GM21737 (cell line): ENCODE data around the gene EGFR.

Experiments used
- ATAC-seq: cut with Tn5 transposase; IDR thresholded peaks from one replicate; pipeline ENCODE4 v1.9.1; 2021; ENCODE audit warnings: mild to moderate bottlenecking, moderate library complexity; ENCODE audit not compliant: unreplicated experiment

Gene EGFR

DNA sequence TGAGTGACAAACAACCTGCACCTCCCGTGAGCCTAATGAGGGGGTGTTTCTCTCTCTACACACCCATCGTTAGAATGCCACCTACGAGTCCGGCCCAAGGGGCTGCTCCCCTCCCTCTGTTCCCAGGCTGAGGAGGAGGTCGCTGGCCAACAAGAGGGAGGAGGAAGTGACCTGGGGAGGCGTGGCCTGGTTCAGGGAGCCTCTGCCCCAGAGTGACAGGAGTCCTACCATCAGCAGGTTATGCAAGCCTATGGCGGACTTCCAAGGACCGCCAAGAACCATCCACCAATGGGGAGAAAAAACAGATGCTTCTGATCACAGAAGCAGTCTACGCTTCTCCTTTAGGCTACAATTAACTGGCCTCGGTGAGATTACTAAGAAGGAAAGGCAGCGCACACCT, 12.3 kb upstream of the EGFR start:
- ATAC-seq: no peak

DNA sequence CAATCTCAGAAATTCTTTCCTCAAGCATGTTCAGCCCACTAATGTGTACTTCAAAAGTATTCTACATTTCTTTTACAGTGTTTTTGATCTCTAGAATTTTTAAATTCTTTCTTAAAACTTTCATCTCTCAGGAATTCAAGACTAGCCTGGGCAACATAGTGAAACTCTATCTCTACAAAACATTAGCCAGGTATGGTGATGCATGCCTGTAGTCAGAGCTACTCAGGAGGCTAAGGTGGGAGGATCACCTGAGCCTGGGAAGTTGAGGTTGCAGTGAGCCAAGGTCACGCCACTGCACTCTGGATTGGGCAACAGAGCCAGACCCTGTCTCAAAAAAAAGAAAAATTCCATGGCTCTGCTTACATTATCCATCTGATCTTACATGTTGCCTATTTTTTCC, 5.0 kb upstream of the EGFR start:
- ATAC-seq: no peak

DNA sequence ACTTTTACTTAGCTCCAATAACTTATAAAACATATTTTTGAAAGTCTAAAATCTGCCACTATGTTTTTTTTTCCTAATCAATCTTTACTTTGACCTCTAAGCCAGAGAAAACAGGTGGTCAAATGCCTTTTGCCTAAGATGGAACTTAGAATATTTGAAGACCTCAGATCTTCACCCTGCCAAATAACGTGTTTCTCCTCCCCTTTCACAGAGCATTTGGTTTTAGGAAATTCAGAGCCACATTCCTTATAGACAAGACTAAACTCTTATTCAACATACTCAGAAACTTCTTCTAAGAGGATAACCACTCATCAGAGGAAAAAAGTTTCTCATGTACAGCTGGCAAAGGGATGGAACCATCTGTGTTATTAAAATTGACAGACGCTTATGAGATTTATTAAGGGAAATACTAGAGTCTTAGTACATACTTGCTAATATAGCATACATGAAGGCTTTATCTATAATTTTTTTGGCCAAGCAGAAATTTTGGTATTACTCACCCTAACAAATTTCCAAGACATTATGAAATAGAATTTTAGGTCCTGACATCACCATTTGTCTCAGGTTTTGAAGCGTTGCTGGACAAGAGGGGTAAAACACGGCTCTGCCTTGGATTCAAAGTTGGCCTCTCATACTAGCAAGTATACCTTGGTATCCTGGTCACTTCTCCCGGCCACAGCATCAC, 2.6 kb upstream of the EGFR start:
- ATAC-seq: no peak

DNA sequence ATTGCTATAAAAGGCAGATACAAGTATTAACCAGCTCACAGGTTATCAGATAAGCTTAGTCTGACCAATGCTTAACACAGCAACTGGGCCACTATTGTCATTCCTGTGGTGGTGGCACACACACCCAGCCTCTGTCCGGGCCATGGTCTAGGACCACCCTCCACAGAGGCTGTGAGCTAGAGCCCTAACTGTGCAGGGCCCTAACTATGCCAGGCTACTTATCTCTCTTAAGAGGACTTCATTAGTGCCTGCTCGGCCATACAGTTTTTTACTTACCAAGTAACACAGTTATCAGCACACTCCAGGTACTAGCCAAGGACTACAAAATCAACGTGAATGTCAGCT, 2.1 kb upstream of the EGFR start:
- no peak for ATAC-seq

DNA sequence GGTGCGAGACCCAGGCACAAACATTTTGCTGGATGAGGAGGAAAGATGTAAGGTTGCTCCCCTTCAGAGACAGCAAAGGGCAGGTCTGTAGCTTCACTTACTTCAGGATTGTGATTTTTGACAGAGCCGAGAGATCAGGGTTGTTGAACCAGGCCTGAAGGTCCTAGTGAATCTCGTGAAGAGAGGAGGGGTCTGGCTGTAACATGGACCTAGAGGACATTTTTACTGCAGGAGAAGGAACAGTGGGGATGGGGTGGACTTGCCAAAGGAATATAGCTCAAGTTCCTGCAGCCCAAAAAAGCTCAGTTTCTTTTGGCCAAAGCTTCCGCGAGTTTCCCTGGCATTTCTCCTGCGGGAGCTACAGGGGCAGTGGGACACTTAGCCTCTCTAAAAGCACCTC, 976 bp upstream of the EGFR start:
- no peak for ATAC-seq

DNA sequence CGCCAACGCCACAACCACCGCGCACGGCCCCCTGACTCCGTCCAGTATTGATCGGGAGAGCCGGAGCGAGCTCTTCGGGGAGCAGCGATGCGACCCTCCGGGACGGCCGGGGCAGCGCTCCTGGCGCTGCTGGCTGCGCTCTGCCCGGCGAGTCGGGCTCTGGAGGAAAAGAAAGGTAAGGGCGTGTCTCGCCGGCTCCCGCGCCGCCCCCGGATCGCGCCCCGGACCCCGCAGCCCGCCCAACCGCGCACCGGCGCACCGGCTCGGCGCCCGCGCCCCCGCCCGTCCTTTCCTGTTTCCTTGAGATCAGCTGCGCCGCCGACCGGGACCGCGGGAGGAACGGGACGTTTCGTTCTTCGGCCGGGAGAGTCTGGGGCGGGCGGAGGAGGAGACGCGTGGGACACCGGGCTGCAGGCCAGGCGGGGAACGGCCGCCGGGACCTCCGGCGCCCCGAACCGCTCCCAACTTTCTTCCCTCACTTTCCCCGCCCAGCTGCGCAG, 424 bp downstream of the EGFR start:
- no peak for ATAC-seq

DNA sequence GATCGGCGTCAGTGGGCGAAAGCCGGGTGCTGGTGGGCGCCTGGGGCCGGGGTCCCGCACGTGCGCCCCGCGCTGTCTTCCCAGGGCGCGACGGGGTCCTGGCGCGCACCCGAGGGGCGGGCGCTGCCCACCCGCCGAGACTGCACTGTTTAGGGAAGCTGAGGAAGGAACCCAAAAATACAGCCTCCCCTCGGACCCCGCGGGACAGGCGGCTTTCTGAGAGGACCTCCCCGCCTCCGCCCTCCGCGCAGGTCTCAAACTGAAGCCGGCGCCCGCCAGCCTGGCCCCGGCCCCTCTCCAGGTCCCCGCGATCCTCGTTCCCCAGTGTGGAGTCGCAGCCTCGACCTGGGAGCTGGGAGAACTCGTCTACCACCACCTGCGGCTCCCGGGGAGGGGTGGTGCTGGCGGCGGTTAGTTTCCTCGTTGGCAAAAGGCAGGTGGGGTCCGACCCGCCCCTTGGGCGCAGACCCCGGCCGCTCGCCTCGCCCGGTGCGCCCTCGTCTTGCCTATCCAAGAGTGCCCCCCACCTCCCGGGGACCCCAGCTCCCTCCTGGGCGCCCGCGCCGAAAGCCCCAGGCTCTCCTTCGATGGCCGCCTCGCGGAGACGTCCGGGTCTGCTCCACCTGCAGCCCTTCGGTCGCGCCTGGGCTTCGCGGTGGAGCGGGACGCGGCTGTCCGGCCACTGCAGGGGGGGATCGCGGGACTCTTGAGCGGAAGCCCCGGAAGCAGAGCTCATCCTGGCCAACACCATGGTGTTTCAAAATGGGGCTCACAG, 1.1 kb downstream of the EGFR start:
- no peak for ATAC-seq

DNA sequence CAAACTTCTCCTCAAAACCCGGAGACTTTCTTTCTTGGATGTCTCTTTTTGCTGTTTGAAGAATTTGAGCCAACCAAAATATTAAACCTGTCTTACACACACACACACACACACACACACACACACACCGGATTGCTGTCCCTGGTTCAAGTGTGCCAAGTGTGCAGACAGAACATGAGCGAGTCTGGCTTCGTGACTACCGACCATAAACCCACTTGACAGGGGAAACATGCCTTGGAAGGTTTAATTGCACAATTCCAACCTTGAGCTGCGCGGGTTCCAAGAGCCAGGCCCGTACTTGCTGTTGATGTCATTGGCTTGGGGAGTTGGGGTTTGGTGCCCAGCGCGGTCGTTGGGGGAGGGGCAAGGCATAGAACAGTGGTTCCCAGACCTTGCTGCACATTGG, 1.7 kb downstream of the EGFR start:
- no peak for ATAC-seq

DNA sequence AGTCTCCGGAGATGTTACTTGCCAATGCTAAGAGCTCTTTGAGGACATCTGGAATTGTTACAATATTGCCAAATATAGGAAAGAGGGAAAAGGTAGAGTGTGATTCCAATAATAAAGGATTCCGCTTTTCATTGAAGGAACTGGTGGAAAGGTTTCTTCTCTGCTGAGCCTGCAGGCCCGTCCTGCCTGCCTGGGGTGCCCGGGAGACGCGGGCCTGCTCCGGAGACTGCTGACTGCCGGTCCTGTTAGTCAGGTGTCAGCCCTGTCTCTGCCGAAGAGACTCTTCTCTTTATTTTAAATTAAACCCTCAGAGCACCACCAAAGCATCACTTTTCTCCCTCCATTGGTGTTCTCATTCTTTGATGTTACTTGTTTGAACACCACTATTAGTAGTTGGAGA, 2.2 kb downstream of the EGFR start:
- no peak for ATAC-seq

DNA sequence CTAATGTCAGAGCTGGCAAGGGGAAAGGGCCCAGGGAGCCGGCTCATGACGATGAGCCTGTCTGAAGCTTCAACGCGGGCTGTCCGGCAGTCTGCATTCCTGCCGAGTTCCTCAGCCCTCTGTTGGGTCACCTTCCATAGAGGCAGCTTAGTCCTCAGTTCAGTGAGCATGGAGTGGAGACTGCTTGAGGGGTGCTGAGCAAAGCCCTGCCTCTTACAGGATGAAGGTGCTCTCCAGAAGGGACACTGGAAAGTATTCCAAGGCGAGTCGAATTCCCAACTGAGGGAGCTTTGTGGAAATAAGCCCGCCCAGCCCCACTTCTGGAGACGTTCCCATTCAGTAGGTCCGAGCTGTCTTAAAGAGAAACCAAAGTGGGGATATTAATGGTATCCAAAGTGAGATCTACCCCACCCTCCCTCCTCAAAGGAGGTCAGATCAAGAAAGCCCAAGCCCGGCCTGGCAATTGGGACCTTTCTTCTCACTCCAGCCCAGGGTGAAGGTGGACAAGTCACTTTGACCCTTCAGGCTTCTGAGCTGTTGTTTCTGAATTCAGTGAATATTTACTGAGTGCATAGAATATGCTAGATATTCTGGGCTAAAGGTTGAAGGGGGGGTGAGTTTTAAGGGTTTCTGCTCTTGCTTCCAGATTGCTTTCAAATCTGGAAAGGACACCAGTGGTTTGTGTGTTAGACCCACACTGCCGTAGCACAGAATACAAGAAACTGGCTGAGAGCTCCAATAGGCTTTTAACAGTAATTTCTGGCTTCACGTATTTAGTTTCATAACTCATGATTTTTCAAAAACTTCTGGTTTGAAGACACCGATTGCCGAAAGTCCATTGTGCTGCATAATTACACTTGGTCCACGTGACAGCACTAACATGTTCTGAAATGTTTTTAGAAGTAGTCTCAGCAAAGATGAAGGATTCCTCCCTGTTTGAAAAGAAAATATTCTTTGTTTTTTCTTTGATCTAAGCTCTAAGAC, 3.5 kb downstream of the EGFR start:
- ATAC-seq: no peak

DNA sequence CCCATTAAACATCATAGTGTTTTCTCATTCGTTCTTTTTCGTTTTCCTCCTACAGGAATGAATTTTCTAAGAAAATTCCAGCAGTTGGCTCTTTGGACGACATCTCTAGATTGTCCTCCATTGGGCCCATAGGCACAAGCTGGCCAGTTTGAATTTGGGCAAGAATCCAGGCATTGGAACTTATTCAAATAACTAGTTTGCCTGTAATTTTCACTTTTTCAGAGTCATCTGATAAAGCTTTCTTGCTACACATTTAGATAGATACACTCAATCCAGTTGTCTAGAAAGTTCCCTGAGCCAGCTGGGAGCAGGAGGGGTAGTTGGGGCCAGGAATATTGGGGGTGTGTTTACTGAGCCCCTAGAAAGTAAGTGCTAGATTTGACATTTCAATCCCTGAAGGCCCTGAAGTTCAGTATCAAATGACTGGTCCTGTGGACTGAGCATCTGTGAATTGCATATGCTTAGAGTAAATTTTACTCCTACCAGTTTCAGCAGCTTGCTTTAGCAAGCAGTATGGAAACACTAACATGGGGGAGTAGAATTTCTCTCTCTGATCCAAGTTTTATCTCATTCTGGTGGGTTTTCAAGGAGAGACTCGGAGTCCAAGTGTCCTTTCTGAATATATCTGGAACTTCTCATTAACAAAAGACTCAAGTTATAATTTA, 5.2 kb downstream of the EGFR start:
- no peak for ATAC-seq

DNA sequence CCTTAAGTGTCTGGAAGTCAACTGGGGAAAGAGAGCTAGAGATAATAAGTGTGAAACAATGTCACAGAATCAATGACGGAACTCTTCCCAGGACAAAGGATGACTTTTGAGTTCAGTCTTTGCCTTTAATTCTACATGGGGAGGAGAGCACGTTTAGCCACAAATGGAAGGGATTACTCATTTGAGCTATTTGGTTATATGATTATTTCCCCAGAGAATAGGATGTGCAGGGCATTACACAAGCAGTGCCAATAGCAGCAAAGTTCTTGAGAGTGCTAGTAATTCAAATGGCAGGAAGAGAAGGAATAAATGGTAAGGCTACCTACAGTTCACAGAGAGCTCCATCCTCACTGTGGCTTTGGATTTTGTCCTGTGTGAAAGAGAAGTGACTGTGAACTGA, 6.0 kb downstream of the EGFR start:
- ATAC-seq: no peak

DNA sequence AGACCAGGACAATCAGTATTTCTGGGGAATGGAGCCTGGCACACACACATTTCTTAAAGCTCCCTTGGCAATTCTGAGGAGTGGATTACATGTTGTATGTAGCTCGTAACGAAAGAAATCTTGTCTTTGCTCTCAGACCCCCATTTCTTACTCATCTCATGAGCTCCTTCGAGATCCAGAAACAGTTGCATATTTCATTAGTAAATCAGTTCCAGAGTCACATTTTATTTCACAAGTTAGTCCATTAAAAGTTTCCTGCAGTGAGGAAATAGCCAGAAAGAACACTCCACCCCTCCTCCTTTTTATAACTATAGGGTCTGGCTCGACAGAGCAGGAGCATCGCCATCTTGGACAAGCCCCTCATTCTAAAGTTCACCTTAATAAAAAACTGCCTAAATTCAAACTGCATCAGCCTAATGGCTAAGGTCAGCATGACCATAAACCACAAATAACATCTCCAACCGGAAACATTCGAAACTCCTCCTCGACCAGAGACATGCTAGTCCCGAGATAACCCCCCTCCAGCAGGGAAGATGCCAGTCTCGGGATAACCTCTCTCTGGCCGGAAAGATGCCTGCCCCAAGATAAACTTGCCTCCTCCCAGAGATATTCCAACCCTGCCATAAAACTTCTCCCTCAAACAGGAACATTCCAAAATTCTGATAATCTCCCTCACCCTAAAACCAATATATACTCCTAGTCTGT, 7.4 kb downstream of the EGFR start:
- no peak for ATAC-seq

DNA sequence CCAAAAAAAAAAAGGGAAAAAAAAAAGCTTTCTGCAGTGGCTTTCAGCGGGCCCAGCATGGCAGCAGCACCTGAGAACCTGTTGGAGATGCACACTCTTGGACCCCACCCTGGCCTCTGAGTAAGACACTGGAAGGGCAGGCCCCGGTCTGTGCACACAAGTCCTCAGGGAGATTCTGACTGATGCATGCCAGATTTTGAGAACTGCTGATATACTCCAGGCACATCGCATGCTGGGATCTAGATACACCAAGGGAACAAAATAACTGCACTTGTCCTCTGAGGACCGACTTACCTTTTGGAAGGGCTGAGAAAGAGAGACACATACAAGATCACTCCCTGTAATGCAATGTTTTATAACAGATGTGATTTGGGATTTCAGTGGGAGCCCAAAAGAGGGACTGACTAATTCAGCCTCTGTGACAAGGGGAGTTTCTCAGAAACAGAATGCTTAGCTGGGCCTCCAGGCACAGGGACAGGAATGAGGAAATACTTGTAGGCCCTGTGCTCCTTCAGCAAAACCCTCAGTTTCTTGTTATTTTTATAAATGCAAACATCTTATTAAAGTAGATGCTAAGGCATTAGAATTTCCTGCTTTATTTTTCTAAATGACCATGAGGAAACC, 8.2 kb downstream of the EGFR start:
- ATAC-seq: no peak

DNA sequence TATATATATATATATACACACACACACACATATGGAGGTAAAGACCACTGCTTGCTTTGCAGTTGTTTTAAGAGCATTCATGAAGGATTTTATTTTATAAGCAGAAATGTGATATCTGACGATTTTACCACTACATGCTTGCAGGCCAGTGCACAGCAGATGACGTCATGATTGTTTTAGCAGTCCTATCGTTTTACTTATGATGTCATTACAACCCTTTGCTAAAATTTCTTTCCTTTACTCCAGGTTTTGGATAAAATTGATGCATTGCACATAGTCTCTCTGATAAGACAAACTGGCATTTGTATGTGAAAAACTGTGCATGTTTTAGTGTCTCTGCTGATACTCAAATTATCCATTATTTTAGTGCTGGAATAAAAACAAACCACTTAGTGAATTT, 9.2 kb downstream of the EGFR start:
- no peak for ATAC-seq

DNA sequence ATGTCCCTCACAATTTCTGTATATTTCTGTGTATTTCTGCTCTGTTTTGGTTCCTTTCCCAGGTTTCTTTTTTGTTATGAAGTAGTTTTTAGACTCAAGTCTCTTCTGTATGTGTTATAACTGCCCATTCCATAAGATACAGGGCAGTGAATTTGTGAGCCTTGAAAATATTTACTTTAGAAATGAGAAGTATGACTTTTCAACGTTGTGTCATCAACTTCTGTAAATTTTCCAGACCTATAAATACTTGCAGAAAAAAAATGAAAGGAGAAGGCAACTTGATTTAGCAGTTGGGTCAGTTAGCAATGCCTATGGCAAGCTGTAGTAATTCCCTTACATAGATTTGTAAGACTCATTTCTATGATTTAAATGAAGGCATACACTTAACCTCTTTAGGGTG, 11.5 kb downstream of the EGFR start:
- no peak for ATAC-seq

DNA sequence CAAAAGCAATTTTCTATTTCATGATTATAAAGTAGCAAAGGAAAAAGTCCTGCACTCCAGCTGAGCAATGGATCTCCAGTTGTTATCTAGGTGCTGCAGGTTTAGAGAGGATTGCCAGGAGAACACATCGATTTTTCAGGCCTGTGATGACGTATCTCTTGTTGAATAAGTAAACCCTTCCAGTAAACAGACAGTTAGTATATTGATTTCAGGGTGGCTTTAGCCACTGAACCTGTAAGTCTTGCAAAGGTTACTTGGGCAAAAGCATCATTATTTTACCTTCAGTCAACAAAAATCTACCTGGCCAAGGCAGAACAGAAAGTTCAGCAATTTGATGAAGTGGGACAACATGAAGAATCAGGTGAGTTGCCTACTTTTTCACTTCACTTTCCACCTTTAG, 12.3 kb downstream of the EGFR start:
- no peak for ATAC-seq

DNA sequence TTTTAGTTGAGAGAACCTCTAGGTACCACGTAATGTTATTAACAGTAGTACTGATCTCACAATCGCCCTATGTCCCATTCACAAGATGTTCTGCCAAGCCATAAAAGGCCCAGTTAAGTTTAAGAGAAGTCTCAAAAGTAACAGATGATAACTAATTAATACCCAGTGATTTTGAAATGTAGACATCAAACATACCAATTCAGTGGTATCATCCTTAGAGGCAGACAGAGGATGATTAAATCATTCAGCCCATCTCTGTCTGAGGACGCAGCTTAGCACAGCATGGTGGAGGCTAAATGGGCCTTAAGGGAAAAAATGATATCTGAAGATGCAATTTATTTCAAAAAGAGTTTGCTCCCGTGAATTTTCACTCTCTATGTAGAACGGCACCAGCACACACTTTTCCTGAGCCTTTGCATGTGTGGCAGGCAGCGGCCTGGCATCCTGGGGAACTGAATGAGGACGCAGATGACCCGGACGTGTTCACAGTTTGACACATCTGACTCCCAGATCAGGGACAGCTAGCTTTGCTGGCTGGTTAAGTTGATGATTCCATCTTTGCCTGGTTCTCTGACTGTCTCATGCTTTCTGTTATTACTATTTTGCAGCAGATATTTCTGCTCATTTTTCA, 13.4 kb downstream of the EGFR start:
- no peak for ATAC-seq

DNA sequence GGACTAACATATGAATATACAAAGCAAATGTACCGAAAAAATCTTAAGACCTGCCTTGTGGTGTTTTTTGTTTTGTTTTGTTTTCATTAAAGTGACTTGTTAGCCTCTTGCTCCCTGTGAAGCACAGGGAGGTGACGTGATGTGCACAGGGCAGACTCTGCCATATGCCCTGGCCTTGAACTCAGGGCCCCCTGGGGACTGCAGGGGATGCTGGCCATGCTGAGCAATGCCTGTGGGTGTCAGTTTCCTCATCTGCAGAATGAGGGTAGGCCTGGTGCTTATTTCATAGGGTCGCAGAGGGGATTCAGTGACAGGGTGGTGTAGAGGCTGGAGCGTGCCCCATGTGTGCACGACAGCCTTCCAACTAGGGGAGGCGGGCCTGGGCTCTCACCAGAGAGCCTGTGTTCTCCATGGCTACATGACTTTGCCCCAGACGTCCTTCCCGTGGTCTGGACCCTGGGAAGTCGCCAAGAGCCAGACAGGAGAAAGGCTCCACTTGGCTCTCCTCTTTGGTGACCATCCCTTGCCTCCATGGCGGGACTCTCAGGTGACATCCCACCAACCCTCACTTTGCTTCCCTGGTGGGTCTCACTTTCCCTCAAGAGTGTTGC, 14.5 kb downstream of the EGFR start:
- ATAC-seq: no peak
